Measurements from ENCODE around the gene ATP6V1F. TPM values are rescaled to one million over a fixed set of nuclear protein-coding genes. Genes with fewer than 3 reads are reported as not detected.

The ATP6V1F gene
- total RNA-seq, 1 donor from 2014 or later: 61.4 TPM

DNA sequence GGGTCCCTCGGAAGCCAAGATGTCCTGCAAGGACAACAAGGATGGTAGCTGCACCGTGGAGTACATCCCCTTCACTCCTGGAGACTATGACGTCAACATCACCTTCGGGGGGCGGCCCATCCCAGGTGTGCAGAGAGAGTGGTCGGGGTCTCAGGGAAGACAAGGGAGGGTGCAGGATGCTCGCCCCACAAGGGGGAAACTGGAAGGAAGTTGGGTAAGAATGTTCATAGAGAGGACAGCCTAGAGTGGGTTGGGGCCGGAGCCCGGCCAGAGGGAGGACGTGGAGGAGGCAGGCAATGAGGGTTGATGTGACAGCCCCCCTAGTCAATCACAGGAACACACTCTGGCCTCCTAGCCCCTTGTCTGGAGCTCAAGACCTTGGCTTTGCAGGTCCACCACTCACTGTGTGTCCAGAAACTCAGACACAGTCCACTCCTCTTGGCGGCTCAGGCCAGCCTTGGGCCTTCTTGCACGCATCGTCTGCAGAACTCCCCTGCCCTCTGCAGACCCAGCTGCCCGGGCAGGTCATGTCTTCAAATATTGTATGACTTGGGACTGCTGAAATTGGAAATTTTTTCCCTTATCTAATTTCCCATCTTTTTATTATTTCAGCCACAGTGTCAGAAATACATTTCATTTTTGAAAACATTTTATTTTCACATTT lies 15.7 kb upstream of the ATP6V1F start:
- H3K27ac ChIP-seq: no peak overlapping the region
- no peak overlapping the region for H3K9ac ChIP-seq
- H3K4me2 ChIP-seq: no peak overlapping the region
- no peaks in the 10 kb centered on the region for H3F3A ChIP-seq (ENCODE audit: low read depth)
- TF ChIP-seq EZH2phosphoT487 (IDR thresholded peaks at IDR 0.05) (no peak), EZH2 (IDR thresholded peaks at IDR 0.05) (no peak)
- TF ChIP-seq, protein P1, sequence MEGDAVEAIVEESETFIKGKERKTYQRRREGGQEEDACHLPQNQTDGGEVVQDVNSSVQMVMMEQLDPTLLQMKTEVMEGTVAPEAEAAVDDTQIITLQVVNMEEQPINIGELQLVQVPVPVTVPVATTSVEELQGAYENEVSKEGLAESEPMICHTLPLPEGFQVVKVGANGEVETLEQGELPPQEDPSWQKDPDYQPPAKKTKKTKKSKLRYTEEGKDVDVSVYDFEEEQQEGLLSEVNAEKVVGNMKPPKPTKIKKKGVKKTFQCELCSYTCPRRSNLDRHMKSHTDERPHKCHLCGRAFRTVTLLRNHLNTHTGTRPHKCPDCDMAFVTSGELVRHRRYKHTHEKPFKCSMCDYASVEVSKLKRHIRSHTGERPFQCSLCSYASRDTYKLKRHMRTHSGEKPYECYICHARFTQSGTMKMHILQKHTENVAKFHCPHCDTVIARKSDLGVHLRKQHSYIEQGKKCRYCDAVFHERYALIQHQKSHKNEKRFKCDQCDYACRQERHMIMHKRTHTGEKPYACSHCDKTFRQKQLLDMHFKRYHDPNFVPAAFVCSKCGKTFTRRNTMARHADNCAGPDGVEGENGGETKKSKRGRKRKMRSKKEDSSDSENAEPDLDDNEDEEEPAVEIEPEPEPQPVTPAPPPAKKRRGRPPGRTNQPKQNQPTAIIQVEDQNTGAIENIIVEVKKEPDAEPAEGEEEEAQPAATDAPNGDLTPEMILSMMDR (IDR thresholded peaks at IDR 0.05): no peak
- Mint-ChIP-seq H3K27me3 (ENCODE audit: insufficient read depth, low read depth) (peaks cover 4% of the 10 kb centered on the region), H3K4me1 (no peaks in the 10 kb centered on the region), H3K4me3 (no peak overlapping the region), H3K27ac (no peak overlapping the region), H3K36me3 (peaks cover 2% of the 10 kb centered on the region), H3K9me3 (no peaks in the 10 kb centered on the region)
- H3K4me3 ChIP-seq: no peak overlapping the region
- no peaks in the 10 kb centered on the region for H3K9me3 ChIP-seq (ENCODE audit: low read depth)
- no peaks in the 10 kb centered on the region for H3K36me3 ChIP-seq
- no peaks in the 10 kb centered on the region for H3K4me1 ChIP-seq
- no peaks in the 10 kb centered on the region for H3K27me3 ChIP-seq
- DNase-seq (ENCODE audit: low spot score): no peak
- H3K79me2 ChIP-seq (ENCODE audit: low read depth): no peaks in the 10 kb centered on the region
- no peaks in the 10 kb centered on the region for H4K20me1 ChIP-seq (ENCODE audit: low read depth)
- H2AFZ ChIP-seq (replicated peaks): no peak overlapping the region

DNA sequence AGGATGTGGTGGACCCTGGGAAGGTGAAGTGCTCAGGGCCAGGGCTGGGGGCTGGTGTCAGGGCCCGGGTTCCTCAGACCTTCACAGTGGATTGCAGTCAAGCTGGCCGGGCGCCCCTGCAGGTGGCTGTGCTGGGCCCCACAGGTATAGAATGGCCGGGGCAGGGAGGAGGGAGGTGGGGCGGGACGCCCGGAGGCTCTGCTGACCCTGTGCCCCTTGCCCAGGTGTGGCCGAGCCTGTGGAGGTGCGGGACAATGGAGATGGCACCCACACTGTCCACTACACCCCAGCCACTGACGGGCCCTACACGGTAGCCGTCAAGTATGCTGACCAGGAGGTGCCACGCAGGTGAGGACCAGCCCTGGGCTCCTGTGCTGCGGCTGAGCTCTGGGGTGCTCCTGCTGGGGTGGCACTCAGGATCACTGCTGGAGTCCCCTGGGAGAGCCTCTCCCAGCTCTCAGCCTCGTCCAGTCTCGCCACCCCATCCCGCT lies 14.9 kb upstream of the ATP6V1F start:
- Histone ChIP-seq H3K27me3 (no peaks in the 10 kb centered on the region), H3K9ac (no peak overlapping the region), H2AFZ (replicated peaks) (no peak overlapping the region), H3K9me3 (ENCODE audit: low read depth) (no peaks in the 10 kb centered on the region), H3K27ac (no peak overlapping the region), H3K4me1 (no peaks in the 10 kb centered on the region), H3K79me2 (ENCODE audit: low read depth) (no peaks in the 10 kb centered on the region), H3K4me2 (no peak overlapping the region), H3K4me3 (no peak overlapping the region), H3F3A (ENCODE audit: low read depth) (no peaks in the 10 kb centered on the region), H4K20me1 (ENCODE audit: low read depth) (no peaks in the 10 kb centered on the region), H3K36me3 (no peaks in the 10 kb centered on the region)
- TF ChIP-seq EZH2 (IDR thresholded peaks at IDR 0.05): no peak
- no peak for TF ChIP-seq EZH2phosphoT487 (IDR thresholded peaks at IDR 0.05)
- TF ChIP-seq, protein P1 (IDR thresholded peaks at IDR 0.05): no peak
- Mint-ChIP-seq H3K9me3 (no peaks in the 10 kb centered on the region), H3K27ac (no peak overlapping the region), H3K36me3 (peaks cover 2% of the 10 kb centered on the region), H3K27me3 (ENCODE audit: insufficient read depth, low read depth) (peaks cover 4% of the 10 kb centered on the region), H3K4me3 (no peak overlapping the region), H3K4me1 (no peaks in the 10 kb centered on the region)
- DNase-seq (ENCODE audit: low spot score): no peak

DNA sequence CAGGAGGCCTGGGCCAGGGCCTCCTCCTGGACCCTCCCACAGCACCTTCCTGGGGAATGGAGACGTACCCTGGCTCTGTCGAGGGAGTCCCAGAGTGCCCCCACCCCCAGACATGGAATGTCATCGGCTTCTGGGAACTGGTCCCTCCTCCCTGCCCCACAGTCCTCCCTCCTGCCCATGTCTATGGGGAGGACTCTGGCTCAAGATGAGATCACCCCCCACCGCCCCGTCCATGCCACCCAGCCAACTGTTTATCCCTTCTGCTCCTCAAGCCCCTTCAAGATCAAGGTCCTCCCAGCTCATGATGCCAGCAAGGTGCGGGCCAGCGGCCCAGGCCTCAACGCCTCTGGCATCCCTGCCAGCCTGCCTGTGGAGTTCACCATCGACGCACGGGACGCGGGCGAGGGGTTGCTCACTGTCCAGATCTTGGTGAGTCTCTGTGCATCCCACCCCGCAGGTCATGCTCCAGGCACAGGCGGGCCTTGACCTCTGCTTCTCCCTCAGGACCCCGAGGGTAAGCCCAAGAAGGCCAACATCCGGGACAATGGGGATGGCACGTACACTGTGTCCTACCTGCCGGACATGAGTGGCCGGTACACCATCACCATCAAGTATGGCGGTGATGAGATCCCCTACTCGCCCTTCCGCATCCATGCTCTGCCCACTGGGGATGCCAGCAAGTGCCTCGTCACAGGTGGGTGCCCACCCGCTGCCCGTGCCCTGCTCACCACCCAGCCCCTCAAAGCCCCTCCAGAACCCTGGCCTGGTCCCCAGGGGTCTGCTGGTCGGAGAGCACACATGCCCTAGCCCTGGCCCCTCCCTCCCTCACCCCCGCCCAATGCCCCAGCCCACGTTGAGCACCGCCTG lies 14.1 kb upstream of the ATP6V1F start:
- Histone ChIP-seq H3K4me1 (no peaks in the 10 kb centered on the region), H3K36me3 (no peaks in the 10 kb centered on the region), H3F3A (ENCODE audit: low read depth) (no peaks in the 10 kb centered on the region), H2AFZ (replicated peaks) (no peak overlapping the region), H3K4me2 (no peak overlapping the region), H3K27ac (no peak overlapping the region), H3K9me3 (ENCODE audit: low read depth) (no peaks in the 10 kb centered on the region), H3K9ac (no peak overlapping the region), H3K4me3 (no peak overlapping the region), H3K27me3 (no peaks in the 10 kb centered on the region), H3K79me2 (ENCODE audit: low read depth) (no peaks in the 10 kb centered on the region), H4K20me1 (ENCODE audit: low read depth) (no peaks in the 10 kb centered on the region)
- Mint-ChIP-seq H3K9me3 (no peaks in the 10 kb centered on the region), H3K27ac (peak overlapping the region; percentile 54), H3K4me1 (no peaks in the 10 kb centered on the region), H3K36me3 (peaks cover 2% of the 10 kb centered on the region), H3K27me3 (ENCODE audit: insufficient read depth, low read depth) (peaks cover 4% of the 10 kb centered on the region), H3K4me3 (no peak overlapping the region)
- TF ChIP-seq EZH2phosphoT487 (IDR thresholded peaks at IDR 0.05): no peak
- TF ChIP-seq, protein P1 (IDR thresholded peaks at IDR 0.05): no peak
- TF ChIP-seq EZH2 (IDR thresholded peaks at IDR 0.05): no peak
- no peak for DNase-seq (ENCODE audit: low spot score)
